Measurements from ENCODE around the gene BTG4.

Gene BTG4

GRCh38 chr11:111512296-111513239, at the start of gene BTG4:
Gene BTG4 (minus strand): TSS chr11:111512386. CDS start chr11:111498776, 13,610 bp downstream.
- H3K36me3 ChIP-seq (ENCODE audit: control insufficient read depth in 1 of 2, insufficient read depth in 2 of 2, low read length in 2 of 2) = no peaks in the 10 kb centered on the region
- no peaks in the 10 kb centered on the region for H3K9me3 ChIP-seq (ENCODE audit: control insufficient read depth in 1 of 2, low read length in 2 of 2)
- H3K4me3 ChIP-seq (ENCODE audit: low read depth in 1 of 2, low read length in 2 of 2) = peak within 1 kb of the TSS in 1 of 2 donors; percentile 65
- H3K27me3 ChIP-seq (ENCODE audit: low read depth, low read length) = peaks cover 15% of the 10 kb centered on the region
- no peak within 1 kb of the TSS for H3K27ac ChIP-seq (ENCODE audit: low read length)
- peaks cover 0 to 8% of the 10 kb centered on the region in 2 donors for H3K4me1 ChIP-seq (ENCODE audit: control insufficient read depth in 1 of 2, insufficient read depth in 2 of 2, low read length in 2 of 2)

GRCh38 chr11:111561791-111562325, 49.7 kb upstream of the BTG4 start:
- Histone ChIP-seq H3K4me3 (ENCODE audit: low read depth in 1 of 2, low read length in 2 of 2) (no peak overlapping the region), H3K9me3 (ENCODE audit: control insufficient read depth in 1 of 2, low read length in 2 of 2) (no peaks in the 10 kb centered on the region), H3K36me3 (ENCODE audit: control insufficient read depth in 1 of 2, insufficient read depth in 2 of 2, low read length in 2 of 2) (peaks cover 0 to 17% of the 10 kb centered on the region in 2 donors), H3K27me3 (ENCODE audit: low read depth, low read length) (no peaks in the 10 kb centered on the region), H3K4me1 (ENCODE audit: control insufficient read depth in 1 of 2, insufficient read depth in 2 of 2, low read length in 2 of 2) (peaks cover 0 to 5% of the 10 kb centered on the region in 2 donors), H3K27ac (ENCODE audit: low read length) (no peak overlapping the region)

- Histone ChIP-seq H3K4me1 (ENCODE audit: control insufficient read depth in 1 of 2, insufficient read depth in 2 of 2, low read length in 2 of 2) (peaks cover 0 to 5% of the 10 kb centered on the region in 2 donors), H3K27ac (ENCODE audit: low read length) (no peak overlapping the region), H3K36me3 (ENCODE audit: control insufficient read depth in 1 of 2, insufficient read depth in 2 of 2, low read length in 2 of 2) (peaks cover 0 to 17% of the 10 kb centered on the region in 2 donors), H3K27me3 (ENCODE audit: low read depth, low read length) (no peaks in the 10 kb centered on the region), H3K4me3 (ENCODE audit: low read depth in 1 of 2, low read length in 2 of 2) (no peak overlapping the region), H3K9me3 (ENCODE audit: control insufficient read depth in 1 of 2, low read length in 2 of 2) (peaks cover 0 to under 1% of the 10 kb centered on the region in 2 donors)
These were observed 49.1 kb upstream of the BTG4 start for GRCh38 chr11:111561306-111561705.

- peaks cover 0 to 5% of the 10 kb centered on the region in 2 donors for H3K9me3 ChIP-seq (ENCODE audit: control insufficient read depth in 1 of 2, low read length in 2 of 2)
- H3K27me3 ChIP-seq (ENCODE audit: low read depth, low read length) = no peaks in the 10 kb centered on the region
- peaks cover 0 to 20% of the 10 kb centered on the region in 2 donors for H3K36me3 ChIP-seq (ENCODE audit: control insufficient read depth in 1 of 2, insufficient read depth in 2 of 2, low read length in 2 of 2)
- H3K4me1 ChIP-seq (ENCODE audit: control insufficient read depth in 1 of 2, insufficient read depth in 2 of 2, low read length in 2 of 2) = peaks cover 0 to 5% of the 10 kb centered on the region in 2 donors
- H3K4me3 ChIP-seq (ENCODE audit: low read depth in 1 of 2, low read length in 2 of 2) = no peak overlapping the region
- no peak overlapping the region for H3K27ac ChIP-seq (ENCODE audit: low read length)
These were observed 48.6 kb upstream of the BTG4 start for GRCh38 chr11:111560800-111561199.

GRCh38 chr11:111559800-111560464, 47.7 kb upstream of the BTG4 start:
- Histone ChIP-seq H3K4me3 (ENCODE audit: low read depth in 1 of 2, low read length in 2 of 2) (no peak overlapping the region), H3K36me3 (ENCODE audit: control insufficient read depth in 1 of 2, insufficient read depth in 2 of 2, low read length in 2 of 2) (peaks cover 0 to 24% of the 10 kb centered on the region in 2 donors), H3K4me1 (ENCODE audit: control insufficient read depth in 1 of 2, insufficient read depth in 2 of 2, low read length in 2 of 2) (peaks cover 0 to 5% of the 10 kb centered on the region in 2 donors), H3K9me3 (ENCODE audit: control insufficient read depth in 1 of 2, low read length in 2 of 2) (peaks cover 0 to 5% of the 10 kb centered on the region in 2 donors), H3K27me3 (ENCODE audit: low read depth, low read length) (no peaks in the 10 kb centered on the region), H3K27ac (ENCODE audit: low read length) (no peak overlapping the region)

- peaks cover 0 to 5% of the 10 kb centered on the region in 2 donors for H3K9me3 ChIP-seq (ENCODE audit: control insufficient read depth in 1 of 2, low read length in 2 of 2)
- no peak overlapping the region for H3K4me3 ChIP-seq (ENCODE audit: low read depth in 1 of 2, low read length in 2 of 2)
- H3K27ac ChIP-seq (ENCODE audit: low read length) = peak overlapping the region; percentile 39
- peaks cover 0 to 20% of the 10 kb centered on the region in 2 donors for H3K36me3 ChIP-seq (ENCODE audit: control insufficient read depth in 1 of 2, insufficient read depth in 2 of 2, low read length in 2 of 2)
- H3K4me1 ChIP-seq (ENCODE audit: control insufficient read depth in 1 of 2, insufficient read depth in 2 of 2, low read length in 2 of 2) = peaks cover 0 to 5% of the 10 kb centered on the region in 2 donors
- no peaks in the 10 kb centered on the region for H3K27me3 ChIP-seq (ENCODE audit: low read depth, low read length)
These were observed 45.4 kb upstream of the BTG4 start for GRCh38 chr11:111557425-111558111.

- H3K4me3 ChIP-seq (ENCODE audit: low read depth in 1 of 2, low read length in 2 of 2) = no peak overlapping the region
- peaks cover 0 to 13% of the 10 kb centered on the region in 2 donors for H3K36me3 ChIP-seq (ENCODE audit: control insufficient read depth in 1 of 2, insufficient read depth in 2 of 2, low read length in 2 of 2)
- H3K4me1 ChIP-seq (ENCODE audit: control insufficient read depth in 1 of 2, insufficient read depth in 2 of 2, low read length in 2 of 2) = no peaks in the 10 kb centered on the region
- H3K27ac ChIP-seq (ENCODE audit: low read length) = no peak overlapping the region
- H3K9me3 ChIP-seq (ENCODE audit: control insufficient read depth in 1 of 2, low read length in 2 of 2) = peaks cover 0 to 5% of the 10 kb centered on the region in 2 donors
- no peaks in the 10 kb centered on the region for H3K27me3 ChIP-seq (ENCODE audit: low read depth, low read length)
These were observed 43.1 kb upstream of the BTG4 start for GRCh38 chr11:111555255-111555654.

- H3K4me3 ChIP-seq (ENCODE audit: low read depth in 1 of 2, low read length in 2 of 2) = no peak overlapping the region
- H3K27ac ChIP-seq (ENCODE audit: low read length) = no peak overlapping the region
- H3K27me3 ChIP-seq (ENCODE audit: low read depth, low read length) = no peaks in the 10 kb centered on the region
These were observed 42.3 kb upstream of the BTG4 start for GRCh38 chr11:111554532-111554931.

GRCh38 chr11:111550258-111550657, 38.1 kb upstream of the BTG4 start:
- peaks cover 0 to 26% of the 10 kb centered on the region in 2 donors for H3K36me3 ChIP-seq (ENCODE audit: control insufficient read depth in 1 of 2, insufficient read depth in 2 of 2, low read length in 2 of 2)

More at GRCh38 chr11:111554532-111554931, 42.3 kb upstream of the BTG4 start:
- Histone ChIP-seq H3K36me3 (ENCODE audit: control insufficient read depth in 1 of 2, insufficient read depth in 2 of 2, low read length in 2 of 2) (peaks cover 0 to 13% of the 10 kb centered on the region in 2 donors), H3K9me3 (ENCODE audit: control insufficient read depth in 1 of 2, low read length in 2 of 2) (peaks cover 0 to 5% of the 10 kb centered on the region in 2 donors), H3K4me1 (ENCODE audit: control insufficient read depth in 1 of 2, insufficient read depth in 2 of 2, low read length in 2 of 2) (no peaks in the 10 kb centered on the region)

GRCh38 chr11:111549869-111550203, 37.6 kb upstream of the BTG4 start:
- H3K4me3 ChIP-seq (ENCODE audit: low read depth in 1 of 2, low read length in 2 of 2) = no peak overlapping the region
- no peak overlapping the region for H3K27ac ChIP-seq (ENCODE audit: low read length)
- H3K36me3 ChIP-seq (ENCODE audit: control insufficient read depth in 1 of 2, insufficient read depth in 2 of 2, low read length in 2 of 2) = peaks cover 0 to 24% of the 10 kb centered on the region in 2 donors

More at GRCh38 chr11:111550258-111550657, 38.1 kb upstream of the BTG4 start:
- Histone ChIP-seq H3K27ac (ENCODE audit: low read length) (no peak overlapping the region), H3K27me3 (ENCODE audit: low read depth, low read length) (no peaks in the 10 kb centered on the region), H3K4me3 (ENCODE audit: low read depth in 1 of 2, low read length in 2 of 2) (no peak overlapping the region), H3K4me1 (ENCODE audit: control insufficient read depth in 1 of 2, insufficient read depth in 2 of 2, low read length in 2 of 2) (no peaks in the 10 kb centered on the region), H3K9me3 (ENCODE audit: control insufficient read depth in 1 of 2, low read length in 2 of 2) (no peaks in the 10 kb centered on the region)

More at GRCh38 chr11:111549869-111550203, 37.6 kb upstream of the BTG4 start:
- Histone ChIP-seq H3K4me1 (ENCODE audit: control insufficient read depth in 1 of 2, insufficient read depth in 2 of 2, low read length in 2 of 2) (no peaks in the 10 kb centered on the region), H3K27me3 (ENCODE audit: low read depth, low read length) (no peaks in the 10 kb centered on the region), H3K9me3 (ENCODE audit: control insufficient read depth in 1 of 2, low read length in 2 of 2) (no peaks in the 10 kb centered on the region)

Measured in muscle layer of duodenum (tissue), 2 donors.